Measurements from ENCODE around the gene XPO6.

Gene XPO6

GRCh38 chr16:28158136-28158535, 53.6 kb downstream of the XPO6 start:
- DNase-seq (ENCODE audit: insufficient read length, low spot score): no peak
- no peak for FAIRE-seq

GRCh38 chr16:28156056-28156680, 55.6 kb downstream of the XPO6 start:
- no peak for FAIRE-seq

GRCh38 chr16:28155293-28155692, 56.5 kb downstream of the XPO6 start:
- FAIRE-seq (no peak), DNase-seq (ENCODE audit: insufficient read length, low spot score) (no peak)

More at GRCh38 chr16:28156056-28156680, 55.6 kb downstream of the XPO6 start:
- DNase-seq (ENCODE audit: insufficient read length, low spot score): no peak

- DNase-seq (ENCODE audit: insufficient read length, low spot score): no peak
- FAIRE-seq: no peak
These were observed 60.6 kb downstream of the XPO6 start for GRCh38 chr16:28151180-28151579.

GRCh38 chr16:28149011-28149888, 62.5 kb downstream of the XPO6 start:
- FAIRE-seq: no peak
- no peak for DNase-seq (ENCODE audit: insufficient read length, low spot score)

GRCh38 chr16:28146536-28146935, 65.2 kb downstream of the XPO6 start:
- DNase-seq (ENCODE audit: insufficient read length, low spot score) (no peak), FAIRE-seq (no peak)

- DNase-seq (ENCODE audit: insufficient read length, low spot score) (no peak), FAIRE-seq (no peak)
These were observed 66.0 kb downstream of the XPO6 start for GRCh38 chr16:28145796-28146195.

GRCh38 chr16:28140788-28141618, 70.8 kb downstream of the XPO6 start:
- FAIRE-seq (peak; percentile 94), DNase-seq (ENCODE audit: insufficient read length, low spot score) (peak; percentile 57)

GRCh38 chr16:28139530-28139929, 72.2 kb downstream of the XPO6 start:
- FAIRE-seq (no peak), DNase-seq (ENCODE audit: insufficient read length, low spot score) (no peak)

- DNase-seq (ENCODE audit: insufficient read length, low spot score): no peak
- no peak for FAIRE-seq
These were observed 74.9 kb downstream of the XPO6 start for GRCh38 chr16:28136751-28137434.

- FAIRE-seq: no peak
These were observed 78.1 kb downstream of the XPO6 start for GRCh38 chr16:28133666-28134065.

GRCh38 chr16:28131743-28132393, 79.9 kb downstream of the XPO6 start:
- no peak for FAIRE-seq
- no peak for DNase-seq (ENCODE audit: insufficient read length, low spot score)

More at GRCh38 chr16:28133666-28134065, 78.1 kb downstream of the XPO6 start:
- no peak for DNase-seq (ENCODE audit: insufficient read length, low spot score)

- DNase-seq (ENCODE audit: insufficient read length, low spot score): no peak
- no peak for FAIRE-seq
These were observed 80.6 kb downstream of the XPO6 start for GRCh38 chr16:28131181-28131580.

GRCh38 chr16:28130099-28131088, 81.4 kb downstream of the XPO6 start:
- FAIRE-seq: no peak
- no peak for DNase-seq (ENCODE audit: insufficient read length, low spot score)

GRCh38 chr16:28126684-28127620, 84.8 kb downstream of the XPO6 start:
- FAIRE-seq (no peak), DNase-seq (ENCODE audit: insufficient read length, low spot score) (no peak)

- no peak for FAIRE-seq
These were observed 86.2 kb downstream of the XPO6 start for GRCh38 chr16:28125592-28125991.

GRCh38 chr16:28121527-28121926, 90.2 kb downstream of the XPO6 start:
- DNase-seq (ENCODE audit: insufficient read length, low spot score) (no peak), FAIRE-seq (no peak)

More at GRCh38 chr16:28125592-28125991, 86.2 kb downstream of the XPO6 start:
- DNase-seq (ENCODE audit: insufficient read length, low spot score): no peak

GRCh38 chr16:28120754-28121153, 91.0 kb downstream of the XPO6 start:
- DNase-seq (ENCODE audit: insufficient read length, low spot score): no peak
- no peak for FAIRE-seq
